GM12864 (cell line): ENCODE measurements around the gene GNA14.

Source experiments
- DNase-seq: peaks from one replicate; pipeline ENCODE4 v3.0.0-alpha.2; 2011; ENCODE audit warnings: low read depth
- H3K4me3 ChIP-seq: 2 replicates; pipeline ENCODE4 v1.5.1; 2011; ENCODE audit warnings: mild to moderate bottlenecking, low read depth, low read length, control low read depth
- TF ChIP-seq, protein P1 (sequence below): IDR thresholded peaks from 2 replicates; pipeline ENCODE4 v1.5.1; 2011; ENCODE audit warnings: low read depth, mild to moderate bottlenecking, moderate library complexity, low read length, control low read depth, inconsistent platforms; ENCODE audit errors: missing control alignments

GNA14 gene

DNA sequence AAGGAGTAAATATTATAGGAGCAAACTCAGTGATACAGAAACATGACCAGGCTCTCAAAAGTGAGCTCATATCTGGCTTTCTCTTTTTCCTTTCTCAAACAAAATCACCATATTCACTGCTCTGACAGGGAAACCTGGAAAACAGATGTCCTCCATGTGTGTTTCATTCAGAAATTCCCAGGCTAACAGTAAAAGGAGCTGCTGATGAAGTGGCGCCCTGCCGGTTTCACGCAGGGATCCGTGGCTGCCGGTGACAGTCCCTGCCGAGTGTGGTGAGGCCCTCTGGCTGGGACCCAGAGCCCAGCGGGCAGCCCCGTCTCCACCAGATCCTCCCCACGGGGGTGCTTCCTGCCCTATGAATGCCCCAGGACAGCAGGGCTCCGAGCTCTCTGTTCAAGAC, 208.1 kb downstream of the GNA14 start:
- H3K4me3 ChIP-seq = no peak overlapping the region
- no peak for DNase-seq
- TF ChIP-seq, protein P1, sequence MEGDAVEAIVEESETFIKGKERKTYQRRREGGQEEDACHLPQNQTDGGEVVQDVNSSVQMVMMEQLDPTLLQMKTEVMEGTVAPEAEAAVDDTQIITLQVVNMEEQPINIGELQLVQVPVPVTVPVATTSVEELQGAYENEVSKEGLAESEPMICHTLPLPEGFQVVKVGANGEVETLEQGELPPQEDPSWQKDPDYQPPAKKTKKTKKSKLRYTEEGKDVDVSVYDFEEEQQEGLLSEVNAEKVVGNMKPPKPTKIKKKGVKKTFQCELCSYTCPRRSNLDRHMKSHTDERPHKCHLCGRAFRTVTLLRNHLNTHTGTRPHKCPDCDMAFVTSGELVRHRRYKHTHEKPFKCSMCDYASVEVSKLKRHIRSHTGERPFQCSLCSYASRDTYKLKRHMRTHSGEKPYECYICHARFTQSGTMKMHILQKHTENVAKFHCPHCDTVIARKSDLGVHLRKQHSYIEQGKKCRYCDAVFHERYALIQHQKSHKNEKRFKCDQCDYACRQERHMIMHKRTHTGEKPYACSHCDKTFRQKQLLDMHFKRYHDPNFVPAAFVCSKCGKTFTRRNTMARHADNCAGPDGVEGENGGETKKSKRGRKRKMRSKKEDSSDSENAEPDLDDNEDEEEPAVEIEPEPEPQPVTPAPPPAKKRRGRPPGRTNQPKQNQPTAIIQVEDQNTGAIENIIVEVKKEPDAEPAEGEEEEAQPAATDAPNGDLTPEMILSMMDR = no peak

GRCh38 chr9:77438653-77439052, 209.5 kb downstream of the GNA14 start:
- DNase-seq = no peak
- TF ChIP-seq, protein P1 = no peak
- H3K4me3 ChIP-seq = no peak overlapping the region

DNA sequence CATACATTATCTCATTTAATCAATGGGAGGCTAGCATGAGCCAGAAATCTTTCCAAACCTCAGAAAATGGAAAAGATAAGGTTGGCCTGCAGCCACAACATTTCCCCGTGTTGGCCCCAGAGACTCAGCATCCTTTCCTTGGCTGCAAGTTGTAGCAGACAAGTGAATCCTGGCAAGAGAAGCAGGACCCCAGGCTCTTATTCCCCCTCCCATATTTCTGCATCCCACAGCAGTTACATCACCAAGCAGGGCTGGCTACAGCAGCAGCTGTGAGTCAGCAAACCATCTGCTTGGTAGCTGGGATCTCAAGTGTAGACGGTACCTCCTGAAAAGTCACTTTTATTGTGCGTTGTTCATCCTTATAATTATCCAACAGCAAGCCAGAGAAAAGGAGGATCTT, 212.4 kb downstream of the GNA14 start:
- TF ChIP-seq, protein P1 = no peak
- no peak overlapping the region for H3K4me3 ChIP-seq
- DNase-seq = no peak

GRCh38 chr9:77435277-77435676, 212.8 kb downstream of the GNA14 start:
- H3K4me3 ChIP-seq = no peak overlapping the region
- TF ChIP-seq, protein P1 = no peak
- DNase-seq = no peak

GRCh38 chr9:77433675-77434445, 214.3 kb downstream of the GNA14 start:
- DNase-seq = no peak
- TF ChIP-seq, protein P1 = peak; percentile 91
- no peak overlapping the region for H3K4me3 ChIP-seq

DNA sequence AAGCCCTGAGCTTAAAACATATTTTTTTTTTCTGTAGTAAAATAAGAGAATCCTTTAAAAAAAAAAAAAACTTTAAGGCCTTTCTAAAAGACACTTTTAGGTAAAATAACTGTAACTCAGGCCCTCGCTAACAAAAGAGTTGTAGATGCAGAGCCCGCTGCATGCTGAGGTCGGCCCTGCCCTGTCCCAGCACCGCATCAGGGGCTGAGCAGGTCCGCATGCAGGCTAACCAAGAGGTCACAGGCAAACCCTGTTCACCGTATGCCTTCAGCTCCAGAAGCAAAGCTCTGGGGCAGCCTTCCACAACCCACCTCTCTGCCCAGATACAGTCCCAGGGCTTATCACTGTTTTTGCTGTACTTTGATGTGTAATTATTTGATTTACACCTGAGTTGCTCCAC, 216.1 kb downstream of the GNA14 start:
- TF ChIP-seq, protein P1 = no peak
- DNase-seq = no peak
- no peak overlapping the region for H3K4me3 ChIP-seq

DNA sequence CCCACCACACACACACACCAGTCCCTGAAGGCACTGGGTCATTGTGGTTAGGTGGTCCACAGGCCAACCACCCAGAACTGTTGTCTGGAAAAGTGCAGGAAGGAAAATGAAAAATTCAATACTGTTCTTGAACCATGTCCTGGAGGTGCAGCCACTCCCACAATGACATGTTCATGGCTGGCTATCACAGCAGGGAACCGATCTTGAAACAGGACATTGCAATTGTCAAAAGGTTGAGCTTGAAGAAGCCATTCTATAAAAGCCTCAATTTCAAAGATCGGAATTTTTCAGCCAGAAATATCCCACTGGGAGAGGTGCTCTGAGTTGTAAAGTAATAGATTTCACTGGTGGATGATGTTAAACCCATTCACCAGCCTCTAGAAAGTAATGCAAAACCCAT, 218.2 kb downstream of the GNA14 start:
- no peak for DNase-seq
- TF ChIP-seq, protein P1 = no peak
- H3K4me3 ChIP-seq = no peak overlapping the region
